HT1080 (cell line): ENCODE results near the gene FLNA. TPM values are rescaled to one million over a fixed set of nuclear protein-coding genes. Genes with fewer than 3 reads are reported as not detected.
A peak's percentile ranks its signal among the peaks of the same experiment; 100 is the strongest.

ENCODE experiments used
- DNase-seq: peaks from one replicate; pipeline ENCODE4 v3.0.0-alpha.2; 2015; ENCODE audit warnings: low read depth
- total RNA-seq: library from RNA; depleted of rRNA; stranded (reverse); fragments of >200 nt; shearing (Covaris generic); gene quantifications from 2 replicates; pipeline ENCODE4 v1.2.3, GENCODE V29; 2014

FLNA gene
- total RNA-seq, 1 experiment from 2014 or later, result 1,336 TPM

- no peak for DNase-seq
Measured at GRCh38 chrX:154375156-154375504, 696 bp upstream of the FLNA start.

- DNase-seq, result peak; percentile 87
Measured at GRCh38 chrX:154373340-154374306, 811 bp downstream of the FLNA start.

- no peak for DNase-seq
Measured at GRCh38 chrX:154372612-154373022, 1.8 kb downstream of the FLNA start.

GRCh38 chrX:154371789-154372300 lies 2.6 kb downstream of the FLNA start:
- DNase-seq, result no peak

GRCh38 chrX:154371017-154371788 lies 3.2 kb downstream of the FLNA start:
- peak; percentile 88 for DNase-seq

GRCh38 chrX:154370300-154371016 lies 4.0 kb downstream of the FLNA start:
- no peak for DNase-seq

GRCh38 chrX:154369449-154370299 lies 4.8 kb downstream of the FLNA start:
- peak; percentile 95 for DNase-seq

GRCh38 chrX:154368630-154369448 lies 5.6 kb downstream of the FLNA start:
- DNase-seq, result peak; percentile 97

GRCh38 chrX:154367474-154368308 lies 6.7 kb downstream of the FLNA start:
- no peak for DNase-seq

GRCh38 chrX:154366666-154367055 lies 7.8 kb downstream of the FLNA start:
- no peak for DNase-seq

- DNase-seq, result no peak
Measured at GRCh38 chrX:154365997-154366665, 8.3 kb downstream of the FLNA start.

- DNase-seq, result no peak
Measured at GRCh38 chrX:154365052-154365600, 9.3 kb downstream of the FLNA start.

- no peak for DNase-seq
Measured at GRCh38 chrX:154363706-154364439, 10.6 kb downstream of the FLNA start.

GRCh38 chrX:154362085-154362742 lies 12.2 kb downstream of the FLNA start:
- no peak for DNase-seq

- no peak for DNase-seq
Measured at GRCh38 chrX:154360155-154360713, 14.2 kb downstream of the FLNA start.
